HEK293 (cell line): ENCODE measurements around the gene JMJD4.

Experiments used
- CTCF ChIA-PET: fragments of 350-600 bp; formaldehyde crosslinking; extraction: SDS; loops from one replicate; lab custom pipeline; 2021; ENCODE audit warnings: antibody characterized with exemption; lab: Yijun Ruan, JAX
- POLR2A ChIA-PET: fragments of 300-600 bp; formaldehyde crosslinking; extraction: SDS; loops from one replicate; lab custom pipeline; 2020; ENCODE audit warnings: antibody characterized with exemption, inconsistent platforms; lab: Yijun Ruan, JAX
- H3K27ac ChIP-seq: fragments of 200-500 bp; sonication (Bioruptor generic); 2 replicates; pipeline ENCODE4 v1.5.1; 2014; ENCODE audit warnings: low read depth, low read length, control low read depth, inconsistent platforms; ENCODE audit errors: extremely low read depth
- H3K36me3 ChIP-seq, 2 experiments: fragments of 200-500 bp in 1 of 2; sonication (Bioruptor generic) in 1 of 2; 1 replicate in 1 of 2; 2 replicates in 1 of 2; pipeline ENCODE4 v1.5.1; 2014 to 2017; ENCODE audit warnings: inconsistent platforms in 2 of 2, low read length in 2 of 2; ENCODE audit not compliant: control insufficient read depth in 2 of 2, insufficient read depth in 1 of 2
- H3K4me1 ChIP-seq: fragments of 200-500 bp; sonication (Bioruptor generic); 2 replicates; pipeline ENCODE4 v1.5.1; 2014; ENCODE audit warnings: mild to moderate bottlenecking, low read length, inconsistent platforms; ENCODE audit not compliant: control insufficient read depth, insufficient read depth
- H3K4me3 ChIP-seq: 2 replicates; pipeline ENCODE4 v1.5.1; 2011; ENCODE audit warnings: low read depth, mild to moderate bottlenecking, control low read depth, low read length, moderate library complexity
- H3K9me3 ChIP-seq: fragments of 200-500 bp; sonication (Bioruptor generic); 2 replicates; pipeline ENCODE4 v1.5.1; 2014; ENCODE audit warnings: low read depth, low read length, inconsistent platforms; ENCODE audit not compliant: control insufficient read depth, insufficient read depth
- ATF2 ChIP-seq: fragments of 450-650 bp; formaldehyde crosslinking; IDR thresholded peaks from 2 replicates; pipeline ENCODE4 v1.5.1; 2016; ENCODE audit warnings: missing biosample characterization, missing genetic modification characterization, low read depth
- GLIS2 ChIP-seq: fragments of 450-650 bp; formaldehyde crosslinking; IDR thresholded peaks from 2 replicates; pipeline ENCODE4 v1.5.1; 2016; ENCODE audit warnings: missing biosample characterization, missing genetic modification characterization
- HOXD13 ChIP-seq: sonication (generic); formaldehyde crosslinking; IDR thresholded peaks from 2 replicates; pipeline ENCODE4 v1.8.0; 2022; ENCODE audit warnings: missing genetic modification reagents, borderline replicate concordance
- SCRT2 ChIP-seq: fragments of 450-650 bp; formaldehyde crosslinking; IDR thresholded peaks from 2 replicates; pipeline ENCODE4 v1.5.1; 2016; ENCODE audit warnings: missing biosample characterization, missing genetic modification characterization
- ZFP3 ChIP-seq: fragments of 450-650 bp; formaldehyde crosslinking; IDR thresholded peaks from 2 replicates; pipeline ENCODE4 v1.5.1; 2016; ENCODE audit warnings: low read depth, missing biosample characterization, missing genetic modification characterization
- ZIC2 ChIP-seq: fragments of 450-650 bp; formaldehyde crosslinking; IDR thresholded peaks from 2 replicates; pipeline ENCODE4 v1.5.1; 2016; ENCODE audit warnings: missing biosample characterization, missing genetic modification characterization
- ZNF133 ChIP-seq: fragments of 450-650 bp; formaldehyde crosslinking; IDR thresholded peaks from 2 replicates; pipeline ENCODE4 v1.5.1; 2016; ENCODE audit warnings: missing biosample characterization, missing genetic modification characterization
- ZNF292 ChIP-seq: fragments of 450-650 bp; formaldehyde crosslinking; IDR thresholded peaks from 2 replicates; pipeline ENCODE4 v1.5.1; 2016; ENCODE audit warnings: low read depth, missing biosample characterization, missing genetic modification characterization, borderline replicate concordance
- ZNF48 ChIP-seq: fragments of 450-650 bp; formaldehyde crosslinking; IDR thresholded peaks from 2 replicates; pipeline ENCODE4 v1.5.1; 2016; ENCODE audit warnings: missing biosample characterization, missing genetic modification characterization
- ZNF549 ChIP-seq: fragments of 450-650 bp; IDR thresholded peaks from 2 replicates; pipeline ENCODE4 v1.5.1; 2018; ENCODE audit warnings: missing biosample characterization, missing genetic modification characterization, mild to moderate bottlenecking, inconsistent platforms, moderate library complexity
- ZNF785 ChIP-seq: fragments of 450-650 bp; formaldehyde crosslinking; IDR thresholded peaks from 2 replicates; pipeline ENCODE4 v1.5.1; 2016; ENCODE audit warnings: missing biosample characterization, missing genetic modification characterization
- ZSCAN5A ChIP-seq: fragments of 450-650 bp; formaldehyde crosslinking; IDR thresholded peaks from 2 replicates; pipeline ENCODE4 v1.5.1; 2016; ENCODE audit warnings: missing biosample characterization, missing genetic modification characterization
- TF ChIP-seq, protein P1 (sequence below): fragments of 450-650 bp; formaldehyde crosslinking; conservative IDR thresholded peaks from 2 replicates; pipeline ENCODE4 v1.5.1; 2016; ENCODE audit warnings: low read depth, missing biosample characterization, missing genetic modification characterization
- TF ChIP-seq, protein P2 (sequence below): fragments of 450-650 bp; formaldehyde crosslinking; conservative IDR thresholded peaks from 2 replicates; pipeline ENCODE4 v1.5.1; 2016; ENCODE audit warnings: low read depth, missing biosample characterization, missing genetic modification characterization

JMJD4 gene

GRCh38 chr1:227745568-227746265, 10.6 kb upstream of the JMJD4 start:
- Histone ChIP-seq H3K36me3 (peaks cover 5 to 74% of the 10 kb centered on the region in 2 experiments; a peak in 2 of 3 replicates), H3K9me3 (no peaks in the 10 kb centered on the region), H3K4me3 (no peak overlapping the region), H3K4me1 (no peaks in the 10 kb centered on the region), H3K27ac (no peak overlapping the region)
- TF ChIP-seq ATF2 (tag by site-specific recombination) (no peak), ZIC2 (tag by site-specific recombination) (no peak), ZFP3 (no peak), ZNF785 (tag by site-specific recombination) (no peak)
- CTCF ChIA-PET, result no interaction called here
- POLR2A ChIA-PET, result interaction anchor here (1.4 kb wide), 1 partner anchor 10 kb away, joined by 8 read pairs; the partner anchor contains the start of genes JMJD4 and SNAP47

DNA sequence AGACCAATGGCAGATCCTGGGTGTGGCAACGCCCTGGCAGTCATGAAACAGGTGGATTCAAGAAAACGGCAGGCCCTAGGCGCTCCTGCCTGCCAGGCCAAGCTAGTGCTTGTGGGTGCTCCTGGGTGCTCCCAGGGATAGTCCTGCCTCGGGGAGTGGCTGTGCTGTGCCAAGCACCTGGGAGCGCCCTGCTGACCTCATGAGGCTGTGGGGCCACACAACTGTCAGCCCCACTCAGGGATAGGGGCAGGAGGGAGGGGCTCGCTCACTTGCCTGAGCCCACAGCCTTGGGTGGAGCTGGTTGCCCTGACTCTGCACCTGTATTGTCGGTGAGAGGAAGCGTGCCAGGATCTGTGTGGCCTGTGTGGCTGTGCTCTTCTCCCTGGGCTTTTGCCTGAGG, 9.6 kb upstream of the JMJD4 start:
- ChIA-PET POLR2A (interaction anchor here (1.0 to 1.7 kb wide), 3 partner anchors 10 to 16 kb away, joined by 5 to 9 read pairs (median 8); partner anchors contain the start of genes JMJD4 and SNAP47), CTCF (interaction anchor here (0.5 to 1.4 kb wide), 5 partner anchors 14 to 1619 kb away, joined by 3 to 6 read pairs (median 5); no protein-coding TSS in a partner anchor)
- no peaks in the 10 kb centered on the region for H3K4me1 ChIP-seq
- TF ChIP-seq HOXD13 (CRISPR knock-in tag) (no peak), ZNF292 (tag by site-specific recombination) (no peak), SCRT2 (0 out of 2 replicates have a peak, but pooled peaks have one; percentile 43), ZNF549 (tag by site-specific recombination) (no peak), ZNF133 (tag by site-specific recombination) (no peak)
- TF ChIP-seq, protein P1, sequence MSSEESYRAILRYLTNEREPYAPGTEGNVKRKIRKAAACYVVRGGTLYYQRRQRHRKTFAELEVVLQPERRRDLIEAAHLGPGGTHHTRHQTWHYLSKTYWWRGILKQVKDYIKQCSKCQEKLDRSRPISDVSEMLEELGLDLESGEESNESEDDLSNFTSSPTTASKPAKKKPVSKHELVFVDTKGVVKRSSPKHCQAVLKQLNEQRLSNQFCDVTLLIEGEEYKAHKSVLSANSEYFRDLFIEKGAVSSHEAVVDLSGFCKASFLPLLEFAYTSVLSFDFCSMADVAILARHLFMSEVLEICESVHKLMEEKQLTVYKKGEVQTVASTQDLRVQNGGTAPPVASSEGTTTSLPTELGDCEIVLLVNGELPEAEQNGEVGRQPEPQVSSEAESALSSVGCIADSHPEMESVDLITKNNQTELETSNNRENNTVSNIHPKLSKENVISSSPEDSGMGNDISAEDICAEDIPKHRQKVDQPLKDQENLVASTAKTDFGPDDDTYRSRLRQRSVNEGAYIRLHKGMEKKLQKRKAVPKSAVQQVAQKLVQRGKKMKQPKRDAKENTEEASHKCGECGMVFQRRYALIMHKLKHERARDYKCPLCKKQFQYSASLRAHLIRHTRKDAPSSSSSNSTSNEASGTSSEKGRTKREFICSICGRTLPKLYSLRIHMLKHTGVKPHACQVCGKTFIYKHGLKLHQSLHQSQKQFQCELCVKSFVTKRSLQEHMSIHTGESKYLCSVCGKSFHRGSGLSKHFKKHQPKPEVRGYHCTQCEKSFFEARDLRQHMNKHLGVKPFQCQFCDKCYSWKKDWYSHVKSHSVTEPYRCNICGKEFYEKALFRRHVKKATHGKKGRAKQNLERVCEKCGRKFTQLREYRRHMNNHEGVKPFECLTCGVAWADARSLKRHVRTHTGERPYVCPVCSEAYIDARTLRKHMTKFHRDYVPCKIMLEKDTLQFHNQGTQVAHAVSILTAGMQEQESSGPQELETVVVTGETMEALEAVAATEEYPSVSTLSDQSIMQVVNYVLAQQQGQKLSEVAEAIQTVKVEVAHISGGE, result no peak
- TF ChIP-seq, all 188 proteins: peak for 1
- Histone ChIP-seq H3K4me3 (no peak overlapping the region), H3K27ac (no peak overlapping the region), H3K9me3 (no peaks in the 10 kb centered on the region), H3K36me3 (peaks cover 3 to 73% of the 10 kb centered on the region in 2 experiments; a peak in 2 of 3 replicates)

DNA sequence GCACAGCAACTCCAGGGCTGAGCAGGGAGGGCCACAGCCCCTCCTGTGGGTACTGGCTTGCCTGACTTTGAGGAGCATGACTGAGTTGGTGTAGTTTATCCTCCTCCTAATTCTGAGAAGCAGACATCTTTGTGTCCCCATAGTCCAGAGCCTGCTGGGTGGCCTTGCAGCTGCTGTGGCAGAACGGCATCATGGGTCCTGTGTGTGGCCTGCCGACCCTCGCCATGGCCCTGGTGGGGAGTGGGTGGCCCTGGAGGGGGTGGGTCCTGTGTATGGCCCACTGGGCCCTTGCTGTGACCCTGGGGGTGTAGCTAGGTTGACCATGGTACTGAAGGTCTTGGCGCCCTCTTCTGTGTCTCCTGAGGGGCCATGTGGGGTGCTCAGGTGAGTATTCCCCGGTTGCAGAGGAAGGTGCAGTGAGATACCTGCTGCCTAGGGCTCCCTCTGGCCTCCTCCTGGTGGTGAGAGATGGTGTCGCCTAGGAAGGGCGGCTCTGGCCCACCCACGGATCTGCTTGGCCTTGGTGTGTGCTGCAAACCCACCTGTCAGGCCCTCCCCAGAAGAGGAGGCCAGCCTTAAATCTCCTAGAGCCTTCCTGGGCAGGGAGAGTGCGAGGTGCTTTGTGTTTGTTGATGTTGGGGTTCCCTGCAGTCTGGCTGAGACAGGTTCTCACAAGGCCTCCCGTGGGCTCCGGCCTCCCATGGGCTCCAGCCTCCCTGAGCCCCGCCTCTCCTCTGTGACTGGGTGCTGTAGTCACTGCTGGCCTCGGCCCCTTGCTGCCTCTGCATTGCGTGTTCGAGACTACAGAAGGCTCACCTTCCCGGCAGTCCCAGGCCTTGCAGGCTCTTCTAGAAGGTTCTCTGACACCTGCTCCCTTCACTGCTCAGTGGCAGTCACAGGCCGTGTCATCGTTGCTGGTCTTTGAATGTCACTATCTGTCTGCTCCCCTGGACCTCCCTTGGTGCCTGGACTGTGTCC, 7.9 kb upstream of the JMJD4 start:
- no peak overlapping the region for H3K27ac ChIP-seq
- TF ChIP-seq, protein P2, sequence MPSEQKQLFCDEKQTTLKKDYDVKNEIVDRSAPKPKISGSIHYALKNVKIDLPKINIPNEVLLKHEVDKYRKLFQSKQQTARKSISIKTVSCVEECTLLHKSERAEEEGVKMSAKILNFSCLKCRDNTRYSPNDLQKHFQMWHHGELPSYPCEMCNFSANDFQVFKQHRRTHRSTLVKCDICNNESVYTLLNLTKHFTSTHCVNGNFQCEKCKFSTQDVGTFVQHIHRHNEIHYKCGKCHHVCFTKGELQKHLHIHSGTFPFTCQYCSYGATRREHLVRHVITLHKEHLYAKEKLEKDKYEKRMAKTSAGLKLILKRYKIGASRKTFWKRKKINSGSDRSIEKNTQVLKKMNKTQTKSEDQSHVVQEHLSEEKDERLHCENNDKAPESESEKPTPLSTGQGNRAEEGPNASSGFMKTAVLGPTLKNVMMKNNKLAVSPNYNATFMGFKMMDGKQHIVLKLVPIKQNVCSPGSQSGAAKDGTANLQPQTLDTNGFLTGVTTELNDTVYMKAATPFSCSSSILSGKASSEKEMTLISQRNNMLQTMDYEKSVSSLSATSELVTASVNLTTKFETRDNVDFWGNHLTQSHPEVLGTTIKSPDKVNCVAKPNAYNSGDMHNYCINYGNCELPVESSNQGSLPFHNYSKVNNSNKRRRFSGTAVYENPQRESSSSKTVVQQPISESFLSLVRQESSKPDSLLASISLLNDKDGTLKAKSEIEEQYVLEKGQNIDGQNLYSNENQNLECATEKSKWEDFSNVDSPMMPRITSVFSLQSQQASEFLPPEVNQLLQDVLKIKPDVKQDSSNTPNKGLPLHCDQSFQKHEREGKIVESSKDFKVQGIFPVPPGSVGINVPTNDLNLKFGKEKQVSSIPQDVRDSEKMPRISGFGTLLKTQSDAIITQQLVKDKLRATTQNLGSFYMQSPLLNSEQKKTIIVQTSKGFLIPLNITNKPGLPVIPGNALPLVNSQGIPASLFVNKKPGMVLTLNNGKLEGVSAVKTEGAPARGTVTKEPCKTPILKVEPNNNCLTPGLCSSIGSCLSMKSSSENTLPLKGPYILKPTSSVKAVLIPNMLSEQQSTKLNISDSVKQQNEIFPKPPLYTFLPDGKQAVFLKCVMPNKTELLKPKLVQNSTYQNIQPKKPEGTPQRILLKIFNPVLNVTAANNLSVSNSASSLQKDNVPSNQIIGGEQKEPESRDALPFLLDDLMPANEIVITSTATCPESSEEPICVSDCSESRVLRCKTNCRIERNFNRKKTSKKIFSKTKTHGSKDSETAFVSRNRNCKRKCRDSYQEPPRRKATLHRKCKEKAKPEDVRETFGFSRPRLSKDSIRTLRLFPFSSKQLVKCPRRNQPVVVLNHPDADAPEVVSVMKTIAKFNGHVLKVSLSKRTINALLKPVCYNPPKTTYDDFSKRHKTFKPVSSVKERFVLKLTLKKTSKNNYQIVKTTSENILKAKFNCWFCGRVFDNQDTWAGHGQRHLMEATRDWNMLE, result no peak
- peak; percentile 49 for TF ChIP-seq GLIS2 (tag by site-specific recombination)
- no peak for TF ChIP-seq ZNF48 (tag by site-specific recombination)
- no peak for TF ChIP-seq SCRT2
- TF ChIP-seq ZSCAN5A, result no peak

More for the DNA sequence above, 7.9 kb upstream of the JMJD4 start:
- H3K4me1 ChIP-seq, result no peaks in the 10 kb centered on the region
- POLR2A ChIA-PET, result interaction anchor here (1.7 kb wide), 1 partner anchor 8 kb away, joined by 8 read pairs; the partner anchor contains the start of genes JMJD4 and SNAP47
- H3K36me3 ChIP-seq, result peaks cover 4 to 71% of the 10 kb centered on the region in 2 experiments; a peak in 2 of 3 replicates
- CTCF ChIA-PET, result interaction anchor here (0.6 to 1.4 kb wide), 3 partner anchors 14 to 19 kb away, joined by 5 to 6 read pairs (median 6); no protein-coding TSS in a partner anchor
- H3K4me3 ChIP-seq, result no peak overlapping the region
- H3K9me3 ChIP-seq, result no peaks in the 10 kb centered on the region
